ENCODE data around the gene FRYL.

Gene FRYL

GRCh38 chr4:48578132-48578968 is 201.7 kb downstream of the FRYL start:
- DNase-seq: peak in 5 of 10 donors; percentile 18 to 66 (median 51)
- intact Hi-C loops (cut with DNase I): loop anchor here (1.0 to 2.0 kb wide), 2 partner anchors 200 to 385 kb away; no protein-coding TSS in a partner anchor

- no peak for DNase-seq
- intact Hi-C loops (cut with DNase I): no loop called here
Measured at GRCh38 chr4:48575964-48576363, 204.1 kb downstream of the FRYL start.

- intact Hi-C loops (cut with DNase I): no loop called here
- DNase-seq: no peak
Measured at GRCh38 chr4:48571471-48571870, 208.6 kb downstream of the FRYL start.

- intact Hi-C loops (cut with DNase I): no loop called here
- no peak for DNase-seq
Measured at GRCh38 chr4:48570646-48571220, 209.3 kb downstream of the FRYL start.

GRCh38 chr4:48566034-48566384 is 214.1 kb downstream of the FRYL start:
- intact Hi-C loops (cut with DNase I): no loop called here
- DNase-seq: no peak

- intact Hi-C loops (cut with DNase I): no loop called here
- DNase-seq: no peak
Measured at GRCh38 chr4:48565362-48566033, 214.6 kb downstream of the FRYL start.

GRCh38 chr4:48564151-48564550 is 215.9 kb downstream of the FRYL start:
- intact Hi-C loops (cut with DNase I): no loop called here
- DNase-seq: no peak

- intact Hi-C loops (cut with DNase I): no loop called here
- DNase-seq: no peak
Measured at GRCh38 chr4:48558819-48559218, 221.3 kb downstream of the FRYL start.

- intact Hi-C loops (cut with DNase I): no loop called here
- no peak for DNase-seq
Measured at GRCh38 chr4:48558026-48558425, 222.1 kb downstream of the FRYL start.

- intact Hi-C loops (cut with DNase I): no loop called here
- DNase-seq: no peak
Measured at GRCh38 chr4:48557478-48557877, 222.6 kb downstream of the FRYL start.

- DNase-seq: no peak
- intact Hi-C loops (cut with DNase I): no loop called here
Measured at GRCh38 chr4:48556268-48556667, 223.8 kb downstream of the FRYL start.

- intact Hi-C loops (cut with DNase I): no loop called here
- DNase-seq: no peak
Measured at GRCh38 chr4:48554606-48555005, 225.5 kb downstream of the FRYL start.

- DNase-seq: no peak
- intact Hi-C loops (cut with DNase I): no loop called here
Measured at GRCh38 chr4:48553720-48554119, 226.4 kb downstream of the FRYL start.

GRCh38 chr4:48546336-48546735 is 233.7 kb downstream of the FRYL start:
- intact Hi-C loops (cut with DNase I): no loop called here
- DNase-seq: peak in 4 of 10 donors; percentile 19 to 46 (median 36)

- no peak for DNase-seq
- intact Hi-C loops (cut with DNase I): no loop called here
Measured at GRCh38 chr4:48543796-48544195, 236.3 kb downstream of the FRYL start.

GRCh38 chr4:48542888-48543287 is 237.2 kb downstream of the FRYL start:
- no peak for DNase-seq
- intact Hi-C loops (cut with DNase I): no loop called here

GRCh38 chr4:48539597-48539996 is 240.5 kb downstream of the FRYL start:
- intact Hi-C loops (cut with DNase I): no loop called here
- no peak for DNase-seq

GRCh38 chr4:48538358-48538757 is 241.7 kb downstream of the FRYL start:
- no peak for DNase-seq
- intact Hi-C loops (cut with DNase I): no loop called here

- no peak for DNase-seq
- intact Hi-C loops (cut with DNase I): no loop called here
Measured at GRCh38 chr4:48526406-48526805, 253.7 kb downstream of the FRYL start.

- no peak for DNase-seq
- intact Hi-C loops (cut with DNase I): no loop called here
Measured at GRCh38 chr4:48518143-48518542, 261.9 kb downstream of the FRYL start.

GRCh38 chr4:48509543-48509942 is 270.5 kb downstream of the FRYL start:
- no peak for DNase-seq
- intact Hi-C loops (cut with DNase I): no loop called here

GRCh38 chr4:48506716-48507115 is 273.4 kb downstream of the FRYL start:
- intact Hi-C loops (cut with DNase I): no loop called here
- DNase-seq: no peak

Measured in posterior cingulate gyrus (tissue), 11 donors.